Measurements from ENCODE around the gene SAMD14.
A peak's percentile ranks its signal among the peaks of the same experiment; 100 is the strongest.

The SAMD14 gene

GRCh38 chr17:50129728-50130558, at the start of gene SAMD14:
TSS of gene SAMD14 (minus strand) at chr17:50130160. CDS start at chr17:50124959, 5,201 bp downstream.
- DNase-seq = peak; percentile 30
- peaks cover 22% of the 10 kb centered on the region for H3K27me3 Mint-ChIP-seq
- peaks cover 9% of the 10 kb centered on the region for H3K36me3 Mint-ChIP-seq (ENCODE audit: low read depth)
- no peaks in the 10 kb centered on the region for H3K9me3 Mint-ChIP-seq
- ATAC-seq = peak; percentile 41
- peak within 1 kb of the TSS; percentile 52 for H3K4me3 Mint-ChIP-seq
- peaks cover 21% of the 10 kb centered on the region for H3K4me1 Mint-ChIP-seq
- peak within 1 kb of the TSS; percentile 40 for H3K27ac Mint-ChIP-seq

- ATAC-seq = peak; percentile 86
- Mint-ChIP-seq H3K27me3 (peaks cover 2% of the 10 kb centered on the region), H3K36me3 (ENCODE audit: low read depth) (no peaks in the 10 kb centered on the region), H3K27ac (peak overlapping the region; percentile 63), H3K9me3 (no peaks in the 10 kb centered on the region), H3K4me1 (peaks cover 9% of the 10 kb centered on the region), H3K4me3 (no peak overlapping the region)
- DNase-seq = peak; percentile 61
These were observed 48.2 kb upstream of the SAMD14 start for GRCh38 chr17:50177983-50178834.

GRCh38 chr17:50177476-50177875, 47.5 kb upstream of the SAMD14 start:
- Mint-ChIP-seq H3K4me3 (no peak overlapping the region), H3K9me3 (no peaks in the 10 kb centered on the region), H3K4me1 (peaks cover 6% of the 10 kb centered on the region), H3K36me3 (ENCODE audit: low read depth) (no peaks in the 10 kb centered on the region), H3K27me3 (peaks cover 2% of the 10 kb centered on the region), H3K27ac (no peak overlapping the region)
- DNase-seq (no peak), ATAC-seq (no peak)

GRCh38 chr17:50176559-50177357, 46.8 kb upstream of the SAMD14 start:
- peaks cover 6% of the 10 kb centered on the region for H3K4me1 Mint-ChIP-seq
- no peaks in the 10 kb centered on the region for H3K36me3 Mint-ChIP-seq (ENCODE audit: low read depth)
- DNase-seq (no peak), ATAC-seq (no peak)
- H3K27me3 Mint-ChIP-seq = peaks cover 2% of the 10 kb centered on the region
- H3K4me3 Mint-ChIP-seq = no peak overlapping the region
- H3K27ac Mint-ChIP-seq = no peak overlapping the region
- H3K9me3 Mint-ChIP-seq = no peaks in the 10 kb centered on the region

GRCh38 chr17:50175035-50175807, 45.3 kb upstream of the SAMD14 start:
- Mint-ChIP-seq H3K36me3 (ENCODE audit: low read depth) (no peaks in the 10 kb centered on the region), H3K27me3 (peaks cover 2% of the 10 kb centered on the region), H3K4me3 (no peak overlapping the region), H3K9me3 (no peaks in the 10 kb centered on the region), H3K27ac (no peak overlapping the region), H3K4me1 (peaks cover 6% of the 10 kb centered on the region)
- ATAC-seq (no peak), DNase-seq (no peak)

GRCh38 chr17:50174444-50174843, 44.5 kb upstream of the SAMD14 start:
- no peak for ATAC-seq
- Mint-ChIP-seq H3K27me3 (peaks cover 2% of the 10 kb centered on the region), H3K9me3 (no peaks in the 10 kb centered on the region), H3K27ac (no peak overlapping the region), H3K4me3 (no peak overlapping the region), H3K4me1 (peaks cover 6% of the 10 kb centered on the region), H3K36me3 (ENCODE audit: low read depth) (no peaks in the 10 kb centered on the region)
- DNase-seq = no peak

- no peak overlapping the region for H3K4me3 Mint-ChIP-seq
- no peak for DNase-seq
- peaks cover 2% of the 10 kb centered on the region for H3K27me3 Mint-ChIP-seq
- no peak for ATAC-seq
- H3K9me3 Mint-ChIP-seq = no peaks in the 10 kb centered on the region
- no peaks in the 10 kb centered on the region for H3K36me3 Mint-ChIP-seq (ENCODE audit: low read depth)
- no peak overlapping the region for H3K27ac Mint-ChIP-seq
- peaks cover 14% of the 10 kb centered on the region for H3K4me1 Mint-ChIP-seq
These were observed 43.5 kb upstream of the SAMD14 start for GRCh38 chr17:50173335-50173941.

GRCh38 chr17:50172936-50173334, 43.0 kb upstream of the SAMD14 start:
- ATAC-seq (no peak), DNase-seq (no peak)
- Mint-ChIP-seq H3K27ac (no peak overlapping the region), H3K9me3 (no peaks in the 10 kb centered on the region), H3K27me3 (no peaks in the 10 kb centered on the region), H3K4me3 (no peak overlapping the region), H3K36me3 (ENCODE audit: low read depth) (no peaks in the 10 kb centered on the region), H3K4me1 (peaks cover 12% of the 10 kb centered on the region)

- Mint-ChIP-seq H3K4me1 (peaks cover 13% of the 10 kb centered on the region), H3K9me3 (no peaks in the 10 kb centered on the region), H3K36me3 (ENCODE audit: low read depth) (no peaks in the 10 kb centered on the region), H3K27ac (no peak overlapping the region), H3K27me3 (no peaks in the 10 kb centered on the region), H3K4me3 (no peak overlapping the region)
- DNase-seq (no peak), ATAC-seq (no peak)
These were observed 42.2 kb upstream of the SAMD14 start for GRCh38 chr17:50172130-50172529.

- Mint-ChIP-seq H3K27ac (peak overlapping the region; percentile 7), H3K36me3 (ENCODE audit: low read depth) (no peaks in the 10 kb centered on the region), H3K4me1 (peaks cover 13% of the 10 kb centered on the region), H3K9me3 (no peaks in the 10 kb centered on the region), H3K4me3 (no peak overlapping the region), H3K27me3 (no peaks in the 10 kb centered on the region)
- DNase-seq (no peak), ATAC-seq (no peak)
These were observed 41.6 kb upstream of the SAMD14 start for GRCh38 chr17:50171371-50172071.

GRCh38 chr17:50170662-50171370, 40.9 kb upstream of the SAMD14 start:
- H3K27ac Mint-ChIP-seq = peak overlapping the region; percentile 7
- no peaks in the 10 kb centered on the region for H3K27me3 Mint-ChIP-seq
- peak; percentile 27 for ATAC-seq
- H3K36me3 Mint-ChIP-seq (ENCODE audit: low read depth) = no peaks in the 10 kb centered on the region
- H3K4me1 Mint-ChIP-seq = peaks cover 13% of the 10 kb centered on the region
- H3K4me3 Mint-ChIP-seq = no peak overlapping the region
- no peak for DNase-seq
- H3K9me3 Mint-ChIP-seq = no peaks in the 10 kb centered on the region

- Mint-ChIP-seq H3K27ac (no peak overlapping the region), H3K36me3 (ENCODE audit: low read depth) (no peaks in the 10 kb centered on the region), H3K4me3 (no peak overlapping the region), H3K4me1 (peaks cover 13% of the 10 kb centered on the region), H3K27me3 (no peaks in the 10 kb centered on the region), H3K9me3 (no peaks in the 10 kb centered on the region)
- ATAC-seq (no peak), DNase-seq (no peak)
These were observed 40.0 kb upstream of the SAMD14 start for GRCh38 chr17:50169881-50170459.

Data from activated naive CD8-positive, alpha-beta T cell treated with anti-CD3 and anti-CD28 coated beads, Interleukin-2, amount 50 U/mL, for 24 hours (primary cell).